H9 (cell line): ENCODE measurements around the gene SLC25A15. TPM values are rescaled to one million over a fixed set of nuclear protein-coding genes. Genes with fewer than 3 reads are reported as not detected.

Experiments
- DNase-seq: peaks from one replicate; pipeline ENCODE4 v3.0.0-alpha.2; 2017
- H2AFZ ChIP-seq: one replicate; pipeline ENCODE4 v1.6.1; 2013; ENCODE audit warnings: mild to moderate bottlenecking, low read length, control low read depth, moderate library complexity
- H2AK5ac ChIP-seq: 2 replicates; pipeline ENCODE4 v1.6.1; 2013; ENCODE audit warnings: low read length, control low read depth, mixed read lengths; ENCODE audit not compliant: insufficient read length
- H2BK120ac ChIP-seq: one replicate; pipeline ENCODE4 v1.6.1; 2013; ENCODE audit warnings: low read depth, mild to moderate bottlenecking, low read length, control low read depth, inconsistent platforms; ENCODE audit not compliant: poor library complexity, severe bottlenecking
- H2BK12ac ChIP-seq: 2 replicates; pipeline ENCODE4 v1.6.1; 2013; ENCODE audit warnings: low read length, control low read depth, mixed read lengths, low read depth; ENCODE audit not compliant: insufficient read length
- H2BK15ac ChIP-seq: 2 replicates; pipeline ENCODE4 v1.6.1; 2013; ENCODE audit warnings: low read depth, low read length, control low read depth
- H2BK20ac ChIP-seq: one replicate; pipeline ENCODE4 v1.6.1; 2013; ENCODE audit warnings: low read depth, mild to moderate bottlenecking, low read length, control low read depth, inconsistent platforms; ENCODE audit not compliant: poor library complexity, severe bottlenecking
- H2BK5ac ChIP-seq: 2 replicates; pipeline ENCODE4 v1.6.1; 2013; ENCODE audit warnings: low read length, control low read depth, mixed read lengths; ENCODE audit not compliant: insufficient read length
- H3K14ac ChIP-seq: 2 replicates; pipeline ENCODE4 v1.6.1; 2013; ENCODE audit warnings: low read length, control low read depth; ENCODE audit not compliant: insufficient read depth
- H3K18ac ChIP-seq: 2 replicates; pipeline ENCODE4 v1.6.1; 2013; ENCODE audit warnings: low read depth, mild to moderate bottlenecking, mixed read lengths, low read length, control low read depth; ENCODE audit not compliant: insufficient read length
- H3K23ac ChIP-seq: 2 replicates; pipeline ENCODE4 v1.6.1; 2013; ENCODE audit warnings: low read length, control low read depth, mixed read lengths, low read depth; ENCODE audit not compliant: insufficient read length
- H3K23me2 ChIP-seq: 2 replicates; pipeline ENCODE4 v1.6.1; 2013; ENCODE audit warnings: low read depth, mild to moderate bottlenecking, mixed read lengths, low read length, control low read depth; ENCODE audit not compliant: insufficient read length, poor library complexity, severe bottlenecking
- H3K27ac ChIP-seq: 2 replicates; pipeline ENCODE4 v1.5.1; 2013; ENCODE audit warnings: low read length, control low read depth, mixed read lengths, low read depth; ENCODE audit not compliant: insufficient read length
- H3K27me3 ChIP-seq: 2 replicates; pipeline ENCODE4 v1.6.1; 2013; ENCODE audit warnings: low read length, control low read depth, inconsistent platforms; ENCODE audit not compliant: insufficient read depth
- H3K4ac ChIP-seq: 2 replicates; pipeline ENCODE4 v1.6.1; 2013; ENCODE audit warnings: low read depth, mild to moderate bottlenecking, control low read depth, inconsistent platforms, low read length, moderate library complexity
- H3K4me1 ChIP-seq: 2 replicates; pipeline ENCODE4 v1.6.1; 2013; ENCODE audit warnings: low read length, control low read depth, inconsistent platforms; ENCODE audit not compliant: insufficient read depth
- H3K4me2 ChIP-seq: 2 replicates; pipeline ENCODE4 v1.6.1; 2013; ENCODE audit warnings: low read length, control low read depth, mixed read lengths; ENCODE audit not compliant: insufficient read length, insufficient read depth
- H3K56ac ChIP-seq: 2 replicates; pipeline ENCODE4 v1.6.1; 2013; ENCODE audit warnings: low read depth, mild to moderate bottlenecking, mixed read lengths, low read length, control low read depth; ENCODE audit not compliant: insufficient read length
- H3K79me1 ChIP-seq: 2 replicates; pipeline ENCODE4 v1.6.1; 2013; ENCODE audit warnings: low read depth, mild to moderate bottlenecking, moderate library complexity, low read length, control low read depth, inconsistent platforms; ENCODE audit not compliant: insufficient read depth, poor library complexity, severe bottlenecking
- H3K79me2 ChIP-seq: 2 replicates; pipeline ENCODE4 v1.6.1; 2013; ENCODE audit warnings: low read length, control low read depth, inconsistent platforms; ENCODE audit not compliant: insufficient read depth
- H3K9ac ChIP-seq: 2 replicates; pipeline ENCODE4 v1.6.1; 2013; ENCODE audit warnings: low read length, control low read depth, mixed read lengths; ENCODE audit not compliant: insufficient read length; ENCODE audit errors: extremely low read depth
- H3K9me3 ChIP-seq: one replicate; pipeline ENCODE4 v1.6.1; 2013; ENCODE audit warnings: low read depth, low read length, inconsistent platforms; ENCODE audit not compliant: control insufficient read depth
- H3T11ph ChIP-seq: one replicate; pipeline ENCODE4 v1.6.1; 2013; ENCODE audit warnings: mild to moderate bottlenecking, low read length, control low read depth, inconsistent platforms
- H4K20me1 ChIP-seq: one replicate; pipeline ENCODE4 v1.6.1; 2013; ENCODE audit not compliant: control insufficient read depth, insufficient read length, insufficient read depth
- H4K5ac ChIP-seq: 2 replicates; pipeline ENCODE4 v1.6.1; 2013; ENCODE audit warnings: low read depth, mild to moderate bottlenecking, mixed read lengths, low read length, control low read depth; ENCODE audit not compliant: insufficient read length
- H4K8ac ChIP-seq: replicated peaks from 2 replicates; pipeline ENCODE4 v1.6.1; 2013; ENCODE audit warnings: low read length, control low read depth, mixed read lengths, low read depth; ENCODE audit not compliant: insufficient read length
- H4K91ac ChIP-seq: 2 replicates; pipeline ENCODE4 v1.6.1; 2013; ENCODE audit warnings: low read depth, mild to moderate bottlenecking, moderate library complexity, mixed read lengths, low read length, control low read depth; ENCODE audit not compliant: insufficient read length
- H3K27ac Mint-ChIP-seq, 3 experiments: 2 replicates in 2 of 3; 3 replicates in 1 of 3; pipeline ENCODE4 v1.8.0; 2020 to 2021; ENCODE audit warnings: mixed read lengths in 3 of 3, mild to moderate bottlenecking in 1 of 3, moderate library complexity in 1 of 3
- H3K27me3 Mint-ChIP-seq: 2 replicates; pipeline ENCODE4 v1.8.0; 2021; ENCODE audit warnings: low read depth, mild to moderate bottlenecking, moderate library complexity, mixed read lengths
- H3K36me3 Mint-ChIP-seq, 3 experiments: 2 replicates in 2 of 3; 3 replicates in 1 of 3; pipeline ENCODE4 v1.8.0; 2020 to 2021; ENCODE audit warnings: low read depth in 3 of 3, mixed read lengths in 3 of 3; ENCODE audit not compliant: insufficient read depth in 1 of 3
- H3K4me1 Mint-ChIP-seq, 2 experiments: 2 replicates each; pipeline ENCODE4 v1.8.0; 2020; ENCODE audit warnings: mixed read lengths in 2 of 2
- H3K4me3 Mint-ChIP-seq, 2 experiments: 2 replicates in 1 of 2; 3 replicates in 1 of 2; pipeline ENCODE4 v1.8.0; 2020 to 2021; ENCODE audit warnings: mild to moderate bottlenecking in 2 of 2, mixed read lengths in 2 of 2, moderate library complexity in 1 of 2
- H3K9me3 Mint-ChIP-seq, 2 experiments: 2 replicates in 1 of 2; 3 replicates in 1 of 2; pipeline ENCODE4 v1.8.0; 2020; ENCODE audit warnings: mild to moderate bottlenecking in 2 of 2, mixed read lengths in 2 of 2, moderate library complexity in 1 of 2
- CTCF ChIP-seq: fragments of 200-600 bp; sonication (generic); conservative IDR thresholded peaks from 3 replicates; pipeline ENCODE4 v1.8.0; 2021; ENCODE audit warnings: antibody characterized with exemption, mild to moderate bottlenecking
- WGBS: extraction: QIAGEN DNeasy Blood & Tissue Kit; methylation state at CpG from one replicate; pipeline ENCODE4 v1.1.7; 2013; ENCODE audit warnings: missing lambda C conversion rate, low lambda C conversion rate, mixed read lengths; ENCODE audit not compliant: insufficient read length; ENCODE audit errors: extremely low coverage; 5-methylcytosine and 5-hydroxymethylcytosine counted together
- total RNA-seq: library from RNA; stranded (reverse); gene quantifications from 2 replicates; pipeline ENCODE4 v1.2.1, GENCODE V29; 2021

SLC25A15 gene
- total RNA-seq, 1 experiment from 2014 or later: 21.1 TPM

- Histone ChIP-seq H3K27ac (no peak overlapping the region), H3T11ph (no peak overlapping the region), H2BK120ac (no peak overlapping the region), H3K18ac (no peak overlapping the region), H3K79me1 (no peaks in the 10 kb centered on the region), H3K9me3 (no peaks in the 10 kb centered on the region), H2BK5ac (no peak overlapping the region), H3K27me3 (no peaks in the 10 kb centered on the region; the same call in 1 of the 2 replicates), H4K5ac (no peak overlapping the region), H2BK15ac (no peak overlapping the region), H3K23me2 (no peaks in the 10 kb centered on the region), H3K4ac (no peak overlapping the region), H3K79me2 (no peaks in the 10 kb centered on the region), H2AFZ (no peak overlapping the region), H3K23ac (no peak overlapping the region), H3K56ac (no peak overlapping the region), H4K8ac (no peak overlapping the region), H2BK20ac (no peak overlapping the region), H3K14ac (no peak overlapping the region), H3K4me2 (no peak overlapping the region), H2BK12ac (no peak overlapping the region), H3K9ac (no peak overlapping the region), H2AK5ac (no peak overlapping the region), H4K91ac (no peak overlapping the region), H4K20me1 (no peaks in the 10 kb centered on the region), H3K4me1 (no peaks in the 10 kb centered on the region)
- Mint-ChIP-seq H3K4me3 (no peak overlapping the region), H3K27ac (no peak overlapping the region), H3K4me1 (no peaks in the 10 kb centered on the region), H3K9me3 (no peaks in the 10 kb centered on the region), H3K36me3 (peaks cover 6 to 63% (median 53%) of the 10 kb centered on the region in 3 experiments; a peak in 6 of 7 replicates), H3K27me3 (no peaks in the 10 kb centered on the region)
- WGBS: no CpG with 5 or more reads among the region's 5 CpGs
- DNase-seq: no peak
- no peak for TF ChIP-seq CTCF
Measured at GRCh38 chr13:40803316-40803715, 13.9 kb downstream of the SLC25A15 start.
